HG03520 (cell line): ENCODE measurements around the gene CR1.
"Not testable (repeated sequence)": the region's sequence is repeated elsewhere in the genome, so short reads cannot be mapped to it uniquely, and the experiment has no call there.

Experiments
- ATAC-seq: cut with Tn5 transposase; IDR thresholded peaks from one replicate; pipeline ENCODE4 v1.9.1; 2021; ENCODE audit warnings: mild to moderate bottlenecking, moderate library complexity; ENCODE audit not compliant: unreplicated experiment

Gene CR1

GRCh38 chr1:207669528-207670009, 173.6 kb downstream of the CR1 start:
- no peak for ATAC-seq

- ATAC-seq = no peak
These were observed 174.2 kb downstream of the CR1 start for GRCh38 chr1:207670192-207670591.

- no peak for ATAC-seq
These were observed 175.0 kb downstream of the CR1 start for GRCh38 chr1:207670997-207671396.

GRCh38 chr1:207672522-207673130, 176.7 kb downstream of the CR1 start:
- ATAC-seq = no peak

- ATAC-seq = no peak
These were observed 177.4 kb downstream of the CR1 start for GRCh38 chr1:207673399-207673798.

GRCh38 chr1:207676153-207676552, 180.2 kb downstream of the CR1 start:
- ATAC-seq = no peak

- not testable (repeated sequence) for ATAC-seq
These were observed 184.8 kb downstream of the CR1 start for GRCh38 chr1:207680590-207681388.

GRCh38 chr1:207682872-207683434, 187.0 kb downstream of the CR1 start:
- ATAC-seq = not testable (repeated sequence)

- not testable (repeated sequence) for ATAC-seq
These were observed 194.6 kb downstream of the CR1 start for GRCh38 chr1:207690551-207690950.

- ATAC-seq = no peak
These were observed 195.1 kb downstream of the CR1 start for GRCh38 chr1:207691010-207691409.
